NCI-H524 treated with DMSO at 0.1 percent for 48 hours (cell line): Measurements from ENCODE around the gene KCNAB1.

Experiments
- DNase-seq: peaks from one replicate; lab custom pipeline; 2025; lab: John Stamatoyannopoulos, UW

Gene KCNAB1

GRCh38 chr3:156497326-156497725 is 376.9 kb downstream of the KCNAB1 start:
- no peak for DNase-seq

GRCh38 chr3:156498307-156498706 is 377.9 kb downstream of the KCNAB1 start:
- DNase-seq = no peak

DNA sequence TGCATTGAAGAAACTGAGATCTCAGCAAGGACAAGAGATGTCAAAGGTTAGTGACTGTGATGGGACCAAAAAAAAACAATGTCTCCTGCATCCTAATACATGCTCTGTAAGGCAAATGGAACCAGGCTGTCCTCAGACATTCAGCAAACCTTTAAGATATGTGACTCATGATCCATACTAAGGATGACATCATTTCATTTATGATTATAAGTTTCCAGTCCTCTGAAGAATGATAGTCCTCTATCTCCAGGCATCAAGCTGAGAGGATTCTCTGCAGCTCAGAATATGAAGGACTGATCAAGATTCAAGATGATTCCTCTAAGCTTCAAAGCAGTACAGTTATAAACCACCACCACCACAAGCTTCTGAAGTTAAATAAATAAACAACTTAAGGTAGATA is 386.9 kb downstream of the KCNAB1 start:
- no peak for DNase-seq

GRCh38 chr3:156509189-156510174 is 389.1 kb downstream of the KCNAB1 start:
- no peak for DNase-seq

GRCh38 chr3:156511987-156512677 is 391.8 kb downstream of the KCNAB1 start:
- DNase-seq = peak; percentile 55

DNA sequence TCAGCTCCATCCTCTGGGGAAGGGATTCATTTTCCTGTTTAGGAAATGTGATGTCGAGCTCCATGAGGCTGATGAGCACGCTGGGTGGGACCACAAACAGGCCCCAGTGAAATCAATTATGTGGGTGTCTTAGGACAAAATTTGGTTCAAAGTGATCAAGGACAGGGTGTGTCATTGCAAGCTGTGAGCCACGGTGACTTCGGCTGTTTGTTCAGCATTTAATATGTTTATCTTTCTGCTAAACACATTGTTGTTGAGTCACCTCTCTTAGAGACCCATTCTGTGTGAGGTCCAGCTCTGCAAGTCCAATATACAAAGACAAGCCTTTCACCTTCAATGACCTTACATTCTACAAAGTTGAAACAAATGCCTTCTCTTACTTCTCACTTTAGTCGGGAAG is 393.2 kb downstream of the KCNAB1 start:
- DNase-seq = no peak

- no peak for DNase-seq
These were observed 395.9 kb downstream of the KCNAB1 start for GRCh38 chr3:156516284-156516683.

- DNase-seq = no peak
These were observed 396.6 kb downstream of the KCNAB1 start for GRCh38 chr3:156516961-156517360.

DNA sequence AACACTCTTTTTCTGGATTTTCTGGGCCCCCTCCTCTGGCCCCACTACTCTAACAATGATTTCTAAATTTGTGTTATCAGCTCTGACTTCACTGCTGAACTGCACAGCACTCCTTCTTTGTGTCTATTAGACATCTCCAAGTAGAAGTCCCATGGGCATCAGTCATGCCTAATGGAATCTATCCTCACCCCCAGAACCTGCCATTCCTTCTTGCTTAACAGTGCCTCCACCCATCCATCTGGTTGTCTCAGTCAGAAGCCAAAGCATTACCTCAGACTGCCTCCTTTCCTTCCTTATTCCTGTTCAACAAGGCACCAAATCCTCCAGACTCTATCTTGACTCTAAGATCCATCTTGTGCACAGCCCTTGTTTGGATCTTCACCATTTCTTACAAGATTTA is 398.3 kb downstream of the KCNAB1 start:
- DNase-seq = peak; percentile 37

- no peak for DNase-seq
These were observed 399.4 kb downstream of the KCNAB1 start for GRCh38 chr3:156519758-156520162.

GRCh38 chr3:156522673-156523072 is 402.3 kb downstream of the KCNAB1 start:
- DNase-seq = no peak

DNA sequence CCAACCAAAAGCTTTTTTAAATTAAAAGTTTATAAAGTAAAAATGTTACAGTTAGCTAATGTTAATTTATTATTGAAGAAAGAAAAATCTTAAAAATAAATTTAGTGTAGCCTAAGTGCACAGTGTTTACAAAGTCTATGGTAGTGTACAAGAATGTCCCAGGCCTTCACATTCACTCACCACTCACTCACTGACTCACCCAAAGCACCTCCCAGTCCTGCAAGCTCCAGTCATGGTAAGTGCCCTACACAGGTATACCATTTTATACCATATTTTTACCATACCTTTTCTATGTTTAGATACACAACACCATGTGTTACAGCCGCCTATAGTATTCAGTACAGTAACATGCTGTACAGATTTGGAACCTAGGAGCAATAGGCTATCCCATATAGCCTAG is 405.4 kb downstream of the KCNAB1 start:
- DNase-seq = no peak

DNA sequence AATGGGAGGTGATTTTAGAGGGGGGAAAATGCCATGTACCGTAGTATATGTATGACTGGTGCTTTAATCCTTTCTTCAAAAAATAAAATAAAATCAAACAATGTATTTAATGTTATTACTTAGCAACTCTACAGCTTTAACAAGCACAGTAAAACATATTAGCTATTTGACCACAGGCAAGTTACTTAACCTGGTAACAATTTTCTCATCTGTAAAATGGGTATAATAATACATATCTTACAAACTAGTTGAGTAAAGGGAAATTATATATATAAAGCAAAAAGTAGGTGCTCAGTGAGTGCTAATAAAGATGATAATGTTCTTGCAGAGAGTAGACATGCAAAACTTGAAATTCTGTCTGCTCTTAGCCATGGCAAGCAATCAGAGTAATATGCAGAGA is 406.7 kb downstream of the KCNAB1 start:
- DNase-seq = no peak

DNA sequence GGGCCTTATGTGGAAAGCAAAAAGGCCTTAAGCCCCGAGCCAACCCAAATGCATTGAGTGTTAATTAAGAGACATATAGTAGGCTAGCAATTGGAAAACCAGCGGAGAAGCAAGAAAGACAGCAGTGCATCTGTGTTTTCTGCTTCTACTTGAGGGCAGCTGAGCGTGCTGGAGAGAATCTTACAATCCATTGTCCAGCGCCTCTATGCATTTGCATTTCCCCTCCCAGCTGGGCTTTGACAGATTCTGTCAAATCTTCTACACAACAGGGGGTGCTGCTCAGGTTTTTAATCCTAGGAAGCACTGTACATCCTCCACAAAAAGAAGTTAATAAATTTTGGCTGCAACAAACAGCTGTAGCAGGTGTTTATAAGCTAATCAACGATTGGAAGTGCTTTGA is 410.6 kb downstream of the KCNAB1 start:
- no peak for DNase-seq

DNA sequence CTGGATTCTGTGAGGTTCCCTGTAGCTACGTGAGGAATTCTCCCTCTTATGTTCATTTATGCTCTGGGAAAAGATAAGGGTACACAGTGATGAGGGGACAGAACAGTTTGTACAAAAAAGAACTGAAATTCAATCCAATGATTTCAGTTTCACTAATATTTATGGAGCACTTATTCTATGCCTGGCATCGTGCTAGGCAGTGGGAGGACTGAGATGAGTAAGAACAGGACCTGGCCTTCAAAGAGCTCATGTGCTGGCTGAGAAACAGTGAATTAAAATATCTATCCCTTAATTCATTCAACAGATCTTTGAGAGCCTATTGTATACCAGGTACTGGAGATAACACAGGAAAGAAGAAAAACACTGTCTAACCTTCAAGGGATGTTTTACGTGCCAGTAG is 412.4 kb downstream of the KCNAB1 start:
- DNase-seq = no peak

DNA sequence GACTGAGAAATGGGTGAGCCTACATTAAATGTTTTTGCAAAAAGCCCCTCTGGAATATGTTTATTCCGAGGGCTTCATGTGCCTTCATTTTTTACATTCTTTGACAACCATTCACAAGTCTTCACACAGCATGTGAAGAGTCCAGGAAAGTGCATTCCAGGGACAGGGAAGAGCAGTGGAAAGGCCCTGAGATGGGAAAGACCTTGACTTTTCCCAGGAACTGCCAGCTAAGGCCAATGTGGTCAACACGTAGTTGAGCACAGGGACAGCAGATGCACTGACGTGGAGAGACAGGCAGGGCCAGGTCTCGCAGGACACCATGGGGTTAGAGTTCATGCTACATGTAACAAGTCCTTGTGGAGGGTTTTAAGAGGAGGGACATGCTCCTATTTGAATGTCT is 412.8 kb downstream of the KCNAB1 start:
- no peak for DNase-seq

DNA sequence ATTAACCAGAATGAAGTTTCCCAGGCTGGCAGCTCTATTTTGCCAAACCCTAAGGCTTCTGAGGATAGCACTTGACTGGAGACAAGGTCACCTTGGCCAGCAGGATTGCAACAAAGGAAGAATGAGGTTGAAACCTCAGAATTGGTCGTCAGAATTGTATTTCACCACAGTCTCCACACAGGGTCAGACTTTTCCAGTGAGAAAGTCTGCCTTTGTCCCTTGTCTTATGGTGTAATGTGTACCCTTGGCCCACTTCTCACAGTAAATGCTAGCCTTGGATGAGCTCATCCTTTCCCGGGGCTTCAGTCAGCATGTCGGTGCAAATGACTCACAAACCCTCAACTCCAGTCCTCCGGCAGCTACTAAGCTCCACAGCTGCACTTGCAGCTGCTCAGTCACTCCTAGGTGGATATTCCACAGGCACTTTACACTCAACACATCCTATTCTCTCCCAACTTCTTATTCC is 414.8 kb downstream of the KCNAB1 start:
- no peak for DNase-seq

- no peak for DNase-seq
These were observed 415.4 kb downstream of the KCNAB1 start for GRCh38 chr3:156535798-156536197.

DNA sequence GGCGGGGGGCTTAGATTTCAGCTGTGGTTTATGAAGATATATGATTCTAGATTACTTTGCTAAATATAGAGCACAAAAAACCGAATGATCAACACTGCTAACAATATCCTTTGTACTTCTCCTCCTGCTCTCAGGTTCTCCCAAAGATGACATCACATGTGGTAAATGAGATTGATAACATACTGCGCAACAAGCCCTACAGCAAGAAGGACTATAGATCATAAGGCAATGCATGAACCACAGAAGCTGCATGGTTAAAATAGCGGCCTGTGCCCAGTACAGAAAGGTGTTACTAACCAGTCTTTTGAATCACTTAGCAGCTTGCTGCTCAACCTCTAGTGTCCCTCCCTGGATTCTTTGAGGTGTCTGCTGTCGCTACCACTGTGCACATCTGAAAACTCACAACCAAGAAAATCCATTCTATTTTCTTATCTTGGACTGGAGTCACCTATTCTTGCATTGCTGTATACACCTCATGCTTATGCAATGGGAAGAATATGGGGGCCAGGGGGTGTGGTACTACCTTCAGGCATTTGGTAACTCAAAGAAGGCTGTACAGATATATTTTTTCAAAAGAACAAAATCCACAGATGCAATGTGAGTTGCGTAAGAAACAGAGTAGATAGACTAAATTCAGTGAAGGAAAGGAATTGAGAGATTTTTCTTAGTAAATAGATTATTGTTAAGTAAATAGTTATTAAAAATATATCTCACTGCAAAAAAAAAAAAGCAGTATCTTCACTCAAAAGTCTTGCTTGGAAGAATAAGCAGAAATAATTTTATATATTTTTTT is 416.3 kb downstream of the KCNAB1 start:
- no peak for DNase-seq

- DNase-seq = no peak
These were observed 418.7 kb downstream of the KCNAB1 start for GRCh38 chr3:156539051-156539450.

GRCh38 chr3:156539802-156540201 is 419.4 kb downstream of the KCNAB1 start:
- DNase-seq = no peak
